ENCODE results near the gene CDIP1.

CDIP1 gene

DNA sequence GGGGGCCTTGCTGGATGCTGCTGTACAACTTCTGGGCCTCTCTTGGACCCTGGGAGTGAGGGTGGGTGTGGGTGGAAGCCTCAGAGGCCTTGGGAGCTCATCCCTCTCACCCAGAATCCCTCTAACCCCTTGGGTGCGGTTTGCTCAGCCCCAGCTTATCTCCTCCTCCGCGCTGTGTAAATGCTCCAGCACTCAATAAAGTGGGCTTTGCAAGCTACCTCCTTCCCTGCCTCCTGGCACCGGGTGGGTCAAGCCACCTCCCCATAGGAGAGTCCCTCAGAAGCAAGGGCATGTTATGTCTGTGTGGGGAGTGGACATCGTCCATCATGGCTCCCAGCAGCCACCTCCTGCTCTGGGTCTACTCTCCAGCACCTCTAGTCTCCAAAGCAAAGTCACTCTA lies 28.4 kb downstream of the CDIP1 start:
- Histone ChIP-seq H3K4me1 (ENCODE audit: low read depth, poor library complexity, severe bottlenecking) (peaks cover 10% of the 10 kb centered on the region), H3K4me2 (no peak overlapping the region), H4K20me1 (ENCODE audit: insufficient read depth) (no peaks in the 10 kb centered on the region), H2AFZ (ENCODE audit: low read depth) (no peak overlapping the region), H3K79me2 (ENCODE audit: insufficient read depth, low read depth) (no peaks in the 10 kb centered on the region; the same call in 1 of the 2 replicates), H3K9ac (no peak overlapping the region), H3K36me3 (ENCODE audit: insufficient read depth) (no peaks in the 10 kb centered on the region), H3K4me3 (IDR thresholded peaks at IDR 0.05; ENCODE audit: insufficient read depth, low read depth, low read length) (no peak overlapping the region), H3K27ac (no peak overlapping the region), H3K27me3 (ENCODE audit: insufficient read depth, low read depth) (no peaks in the 10 kb centered on the region)
- TF ChIP-seq, protein P1, sequence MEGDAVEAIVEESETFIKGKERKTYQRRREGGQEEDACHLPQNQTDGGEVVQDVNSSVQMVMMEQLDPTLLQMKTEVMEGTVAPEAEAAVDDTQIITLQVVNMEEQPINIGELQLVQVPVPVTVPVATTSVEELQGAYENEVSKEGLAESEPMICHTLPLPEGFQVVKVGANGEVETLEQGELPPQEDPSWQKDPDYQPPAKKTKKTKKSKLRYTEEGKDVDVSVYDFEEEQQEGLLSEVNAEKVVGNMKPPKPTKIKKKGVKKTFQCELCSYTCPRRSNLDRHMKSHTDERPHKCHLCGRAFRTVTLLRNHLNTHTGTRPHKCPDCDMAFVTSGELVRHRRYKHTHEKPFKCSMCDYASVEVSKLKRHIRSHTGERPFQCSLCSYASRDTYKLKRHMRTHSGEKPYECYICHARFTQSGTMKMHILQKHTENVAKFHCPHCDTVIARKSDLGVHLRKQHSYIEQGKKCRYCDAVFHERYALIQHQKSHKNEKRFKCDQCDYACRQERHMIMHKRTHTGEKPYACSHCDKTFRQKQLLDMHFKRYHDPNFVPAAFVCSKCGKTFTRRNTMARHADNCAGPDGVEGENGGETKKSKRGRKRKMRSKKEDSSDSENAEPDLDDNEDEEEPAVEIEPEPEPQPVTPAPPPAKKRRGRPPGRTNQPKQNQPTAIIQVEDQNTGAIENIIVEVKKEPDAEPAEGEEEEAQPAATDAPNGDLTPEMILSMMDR (conservative IDR thresholded peaks at IDR 0.05; ENCODE audit: low read depth, low read length) = no peak

DNA sequence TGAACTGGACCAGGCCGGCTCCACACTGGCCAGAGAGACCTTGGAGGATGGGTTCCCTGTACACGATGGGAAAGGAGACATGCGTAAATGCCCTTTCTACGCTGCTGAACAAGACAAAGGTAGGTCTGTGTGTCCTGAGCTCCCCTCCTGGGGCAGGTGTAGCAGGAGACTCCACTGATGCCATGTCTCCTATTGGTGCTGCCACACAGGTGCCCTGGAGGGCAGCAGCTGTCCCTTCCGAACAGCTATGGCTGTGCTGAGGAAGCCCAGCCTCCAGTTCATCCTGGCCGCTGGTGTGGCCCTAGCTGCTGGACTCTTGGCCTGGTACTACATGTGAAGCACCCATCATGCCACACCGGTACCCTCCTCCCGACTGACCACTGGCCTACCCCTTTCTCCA lies 29.2 kb downstream of the CDIP1 start:
- Histone ChIP-seq H3K9ac (no peak overlapping the region), H3K4me1 (ENCODE audit: low read depth, poor library complexity, severe bottlenecking) (peaks cover 3% of the 10 kb centered on the region), H4K20me1 (ENCODE audit: insufficient read depth) (no peaks in the 10 kb centered on the region), H3K4me3 (IDR thresholded peaks at IDR 0.05; ENCODE audit: insufficient read depth, low read depth, low read length) (no peak overlapping the region), H3K36me3 (ENCODE audit: insufficient read depth) (no peaks in the 10 kb centered on the region), H3K27me3 (ENCODE audit: insufficient read depth, low read depth) (no peaks in the 10 kb centered on the region), H3K79me2 (ENCODE audit: insufficient read depth, low read depth) (no peaks in the 10 kb centered on the region; the same call in 1 of the 2 replicates), H2AFZ (ENCODE audit: low read depth) (no peak overlapping the region), H3K4me2 (no peak overlapping the region), H3K27ac (no peak overlapping the region)
- TF ChIP-seq, protein P1 (conservative IDR thresholded peaks at IDR 0.05; ENCODE audit: low read depth, low read length) = no peak

DNA sequence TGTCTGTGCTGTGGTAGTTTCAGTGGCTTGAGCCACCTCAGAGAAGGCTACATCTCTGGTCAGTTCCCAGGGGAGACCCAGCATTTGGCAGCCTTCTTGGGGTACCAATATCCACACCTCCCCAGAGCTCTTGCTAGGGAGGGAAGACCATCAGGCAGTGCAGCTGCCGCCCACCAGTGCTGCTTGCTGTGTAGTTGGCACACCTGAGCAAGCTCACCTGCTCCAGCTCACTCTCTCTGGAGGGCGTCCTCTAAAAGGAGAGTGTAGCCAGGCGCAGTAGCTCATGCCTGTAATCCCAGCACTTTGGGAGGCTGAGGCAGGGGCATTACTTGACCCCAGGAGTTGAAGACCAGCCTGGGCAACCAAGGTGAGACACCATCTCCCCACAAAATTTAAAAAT lies 29.8 kb downstream of the CDIP1 start:
- no peak overlapping the region for H2AFZ ChIP-seq (ENCODE audit: low read depth)
- H3K9ac ChIP-seq = no peak overlapping the region
- H3K36me3 ChIP-seq (ENCODE audit: insufficient read depth) = no peaks in the 10 kb centered on the region
- no peaks in the 10 kb centered on the region for H3K27me3 ChIP-seq (ENCODE audit: insufficient read depth, low read depth)
- no peak overlapping the region for H3K27ac ChIP-seq
- no peaks in the 10 kb centered on the region; the same call in 1 of the 2 replicates for H3K79me2 ChIP-seq (ENCODE audit: insufficient read depth, low read depth)
- no peak overlapping the region for H3K4me2 ChIP-seq
- no peaks in the 10 kb centered on the region for H3K4me1 ChIP-seq (ENCODE audit: low read depth, poor library complexity, severe bottlenecking)
- no peak overlapping the region for H3K4me3 ChIP-seq (IDR thresholded peaks at IDR 0.05; ENCODE audit: insufficient read depth, low read depth, low read length)
- TF ChIP-seq, protein P1 (conservative IDR thresholded peaks at IDR 0.05; ENCODE audit: low read depth, low read length) = no peak
- no peaks in the 10 kb centered on the region for H4K20me1 ChIP-seq (ENCODE audit: insufficient read depth)

DNA sequence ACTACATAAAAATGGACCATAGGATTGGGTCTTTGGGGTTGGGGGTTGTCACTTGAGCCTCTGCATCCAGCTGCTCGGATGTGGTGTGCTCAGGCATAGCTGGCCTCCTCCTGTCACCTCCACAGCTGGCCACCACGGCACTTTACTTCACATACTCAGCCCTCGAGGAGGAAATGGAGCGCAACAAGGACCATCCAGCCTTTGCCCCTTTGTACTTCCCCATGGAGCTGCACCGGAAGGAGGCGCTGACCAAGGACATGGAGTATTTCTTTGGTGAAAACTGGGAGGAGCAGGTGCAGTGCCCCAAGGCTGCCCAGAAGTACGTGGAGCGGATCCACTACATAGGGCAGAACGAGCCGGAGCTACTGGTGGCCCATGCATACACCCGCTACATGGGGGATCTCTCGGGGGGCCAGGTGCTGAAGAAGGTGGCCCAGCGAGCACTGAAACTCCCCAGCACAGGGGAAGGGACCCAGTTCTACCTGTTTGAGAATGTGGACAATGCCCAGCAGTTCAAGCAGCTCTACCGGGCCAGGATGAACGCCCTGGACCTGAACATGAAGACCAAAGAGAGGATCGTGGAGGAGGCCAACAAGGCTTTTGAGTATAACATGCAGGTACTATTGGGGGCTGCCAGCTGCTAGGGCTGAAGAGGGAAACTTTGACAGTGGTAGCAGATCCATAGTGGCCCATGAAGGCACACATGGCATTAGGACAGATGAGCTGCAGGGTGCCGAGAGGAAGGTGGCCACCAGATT lies 30.8 kb downstream of the CDIP1 start:
- TF ChIP-seq, protein P1 (conservative IDR thresholded peaks at IDR 0.05; ENCODE audit: low read depth, low read length) = no peak
- Histone ChIP-seq H3K79me2 (ENCODE audit: insufficient read depth, low read depth) (no peaks in the 10 kb centered on the region), H3K4me1 (ENCODE audit: low read depth, poor library complexity, severe bottlenecking) (no peaks in the 10 kb centered on the region), H3K9ac (no peak overlapping the region), H3K4me3 (IDR thresholded peaks at IDR 0.05; ENCODE audit: insufficient read depth, low read depth, low read length) (no peak overlapping the region), H3K36me3 (ENCODE audit: insufficient read depth) (no peaks in the 10 kb centered on the region), H3K4me2 (no peak overlapping the region), H3K27ac (no peak overlapping the region), H4K20me1 (ENCODE audit: insufficient read depth) (no peaks in the 10 kb centered on the region), H2AFZ (ENCODE audit: low read depth) (no peak overlapping the region), H3K27me3 (ENCODE audit: insufficient read depth, low read depth) (no peaks in the 10 kb centered on the region)

Measured in KMS-11 (cell line).